Measurements from ENCODE around the gene NR1D2.

GRCh38 chr3:23954144-23954543 is 9.1 kb downstream of the NR1D2 start:
- TF ChIP-seq CTCF (IDR thresholded peaks at IDR 0.05; ENCODE audit: low read depth, low read length, poor library complexity, severe bottlenecking) (no peak), EZH2phosphoT487 (IDR thresholded peaks at IDR 0.05; ENCODE audit: borderline replicate concordance, low read length) (no peak)

Data from DOHH2 (cell line).